NB4 (cell line): ENCODE data around the gene ZNF202.

Source experiments
- DNase-seq: peaks from one replicate; pipeline ENCODE4 v3.0.0; 2010; ENCODE audit warnings: low read depth
- H3K4me3 ChIP-seq: one replicate; pipeline ENCODE4 v1.5.1; 2011; ENCODE audit warnings: mild to moderate bottlenecking, low read depth, low read length, moderate library complexity
- MYC ChIP-seq: IDR thresholded peaks from 2 replicates; pipeline ENCODE4 v1.6.1; 2011; ENCODE audit warnings: low read depth, low read length
- POLR2A ChIP-seq: IDR thresholded peaks from 2 replicates; pipeline ENCODE4 v1.6.1; 2011; ENCODE audit warnings: mild to moderate bottlenecking; ENCODE audit not compliant: insufficient read length; ENCODE audit errors: extremely low read depth
- TF ChIP-seq, protein P1 (sequence below): IDR thresholded peaks from 2 replicates; pipeline ENCODE4 v1.6.1; 2011; ENCODE audit warnings: low read depth, low read length
- TF ChIP-seq, protein P2 (sequence below): IDR thresholded peaks from one replicate; pipeline ENCODE4 v1.5.1; 2012; ENCODE audit warnings: low read depth, low read length

The ZNF202 gene

GRCh38 chr11:123760894-123761293 lies 19.4 kb upstream of the ZNF202 start:
- DNase-seq, result no peak
- no peak overlapping the region for H3K4me3 ChIP-seq
- TF ChIP-seq MYC (no peak), POLR2A (no peak)
- TF ChIP-seq, protein P1, sequence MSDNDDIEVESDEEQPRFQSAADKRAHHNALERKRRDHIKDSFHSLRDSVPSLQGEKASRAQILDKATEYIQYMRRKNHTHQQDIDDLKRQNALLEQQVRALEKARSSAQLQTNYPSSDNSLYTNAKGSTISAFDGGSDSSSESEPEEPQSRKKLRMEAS, result no peak
- TF ChIP-seq, protein P2, sequence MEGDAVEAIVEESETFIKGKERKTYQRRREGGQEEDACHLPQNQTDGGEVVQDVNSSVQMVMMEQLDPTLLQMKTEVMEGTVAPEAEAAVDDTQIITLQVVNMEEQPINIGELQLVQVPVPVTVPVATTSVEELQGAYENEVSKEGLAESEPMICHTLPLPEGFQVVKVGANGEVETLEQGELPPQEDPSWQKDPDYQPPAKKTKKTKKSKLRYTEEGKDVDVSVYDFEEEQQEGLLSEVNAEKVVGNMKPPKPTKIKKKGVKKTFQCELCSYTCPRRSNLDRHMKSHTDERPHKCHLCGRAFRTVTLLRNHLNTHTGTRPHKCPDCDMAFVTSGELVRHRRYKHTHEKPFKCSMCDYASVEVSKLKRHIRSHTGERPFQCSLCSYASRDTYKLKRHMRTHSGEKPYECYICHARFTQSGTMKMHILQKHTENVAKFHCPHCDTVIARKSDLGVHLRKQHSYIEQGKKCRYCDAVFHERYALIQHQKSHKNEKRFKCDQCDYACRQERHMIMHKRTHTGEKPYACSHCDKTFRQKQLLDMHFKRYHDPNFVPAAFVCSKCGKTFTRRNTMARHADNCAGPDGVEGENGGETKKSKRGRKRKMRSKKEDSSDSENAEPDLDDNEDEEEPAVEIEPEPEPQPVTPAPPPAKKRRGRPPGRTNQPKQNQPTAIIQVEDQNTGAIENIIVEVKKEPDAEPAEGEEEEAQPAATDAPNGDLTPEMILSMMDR, result no peak

GRCh38 chr11:123757976-123758375 lies 16.5 kb upstream of the ZNF202 start:
- no peak for DNase-seq
- TF ChIP-seq POLR2A (no peak), MYC (no peak)
- H3K4me3 ChIP-seq, result no peak overlapping the region

DNA sequence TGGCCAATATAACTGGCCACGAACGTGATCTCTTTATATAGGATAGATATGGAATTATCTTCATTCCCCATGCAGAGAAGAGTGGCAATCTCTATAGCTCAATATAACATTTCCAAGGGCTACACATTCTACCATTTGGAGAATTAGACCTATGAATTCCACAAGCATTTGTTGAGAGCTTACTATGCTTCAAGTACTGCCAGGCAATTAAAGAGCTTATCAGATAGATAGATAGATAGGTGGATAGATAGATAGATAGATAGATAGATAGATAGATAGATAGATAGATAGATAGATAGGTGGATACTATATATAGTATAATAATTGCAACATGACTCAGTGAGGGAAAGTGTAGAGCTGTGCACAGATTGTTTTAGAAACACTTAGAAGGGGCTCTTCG lies 14.4 kb upstream of the ZNF202 start:
- DNase-seq, result no peak
- H3K4me3 ChIP-seq, result no peak overlapping the region
- TF ChIP-seq, protein P2, result no peak
- TF ChIP-seq POLR2A (no peak), MYC (no peak)
- TF ChIP-seq, protein P1, result no peak

DNA sequence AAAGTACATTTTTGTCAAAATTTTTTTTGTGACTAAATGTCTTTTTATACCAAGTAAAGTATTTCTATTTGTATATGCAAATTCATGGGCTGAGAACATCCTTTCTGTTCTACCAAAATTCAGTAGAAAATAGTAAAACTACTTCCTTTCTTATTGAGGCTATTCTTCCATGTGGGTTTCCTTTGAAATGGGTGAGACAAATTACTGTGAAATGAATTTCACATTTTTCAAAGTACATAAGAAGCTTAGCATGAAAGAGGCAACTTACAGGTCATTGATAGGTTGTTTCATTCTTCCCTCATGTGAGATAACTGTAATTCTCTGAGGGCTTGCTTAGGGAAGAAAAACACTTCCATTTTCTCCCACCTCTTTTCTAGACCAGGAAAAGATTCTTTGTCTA lies 13.9 kb upstream of the ZNF202 start:
- TF ChIP-seq MYC (no peak), POLR2A (no peak)
- TF ChIP-seq, protein P1, result no peak
- TF ChIP-seq, protein P2, result no peak

DNA sequence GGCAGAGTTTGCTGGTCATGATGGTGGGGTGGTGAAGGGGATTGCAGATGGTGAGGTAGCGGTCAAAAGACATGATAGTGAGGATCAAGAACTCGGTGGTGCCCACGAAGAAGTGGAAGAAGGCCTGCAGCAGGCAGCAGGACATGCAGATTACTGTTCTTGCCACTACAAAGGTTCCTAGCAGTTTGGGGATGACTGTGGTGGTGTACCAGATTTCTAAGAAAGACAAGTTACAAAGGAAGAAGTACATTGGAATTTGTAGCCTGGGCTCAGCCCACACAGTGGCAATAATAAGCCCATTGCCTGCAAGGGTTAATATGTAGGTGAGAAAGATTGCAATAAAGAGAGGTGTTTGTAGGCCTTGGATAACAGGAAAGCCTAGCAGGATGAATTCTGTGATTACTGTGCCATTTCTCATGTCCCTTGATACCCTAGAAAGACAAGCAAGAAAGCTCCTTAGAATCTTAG lies 12.7 kb upstream of the ZNF202 start, which contains the start of gene OR6X1:
OR6X1 (minus strand) TSS at position 418 of the 468 bp plus-strand sequence; CDS start at position 418, 0 bp downstream.
- no peak within 1 kb of the TSS for H3K4me3 ChIP-seq
- TF ChIP-seq, protein P1, result no peak
- TF ChIP-seq, protein P2, result no peak
- TF ChIP-seq POLR2A, result no peak
- DNase-seq, result no peak

More for the DNA sequence above, 13.9 kb upstream of the ZNF202 start:
- no peak for DNase-seq
- H3K4me3 ChIP-seq, result no peak overlapping the region

DNA sequence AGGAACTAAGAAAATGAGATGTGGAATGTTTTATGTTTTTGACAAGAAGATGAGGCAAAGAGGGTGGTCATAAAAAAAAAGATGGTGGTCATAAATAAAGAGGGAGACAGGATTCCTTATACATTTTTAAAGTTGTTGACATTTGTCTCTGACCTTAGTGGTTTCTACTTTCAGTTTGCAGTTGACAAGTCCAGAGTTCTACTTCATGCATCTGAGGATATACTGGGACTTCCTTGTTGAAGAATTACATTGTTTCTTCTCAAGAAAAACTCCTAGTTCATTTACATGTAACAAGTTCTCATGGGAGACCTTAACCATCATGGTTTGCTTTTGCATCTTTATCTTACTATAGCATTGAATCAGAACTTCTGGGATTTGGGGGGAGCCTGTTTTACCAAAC lies 11.7 kb upstream of the ZNF202 start:
- TF ChIP-seq POLR2A, result no peak
- TF ChIP-seq, protein P2, result no peak
- DNase-seq, result no peak
- no peak overlapping the region for H3K4me3 ChIP-seq
